Measurements from ENCODE around the gene HOXB8. TPM values are rescaled to one million over a fixed set of nuclear protein-coding genes. Genes with fewer than 3 reads are reported as not detected.

HOXB8 gene
- total and polyA plus RNA-seq, 2 experiments from 2014 or later, result not detected

GRCh38 chr17:48655913-48656312, 40.8 kb upstream of the HOXB8 start:
- H3K27me3 Mint-ChIP-seq (ENCODE audit: insufficient read depth, low read depth, poor library complexity), result peaks cover 19% of the 10 kb centered on the region

More at GRCh38 chr17:48655913-48656312, 40.8 kb upstream of the HOXB8 start:
- H3K27ac Mint-ChIP-seq, result no peak overlapping the region
- 0 out of 3 replicates have a peak, but pooled peaks cover 5% of the 10 kb centered on the region for H3K9me3 Mint-ChIP-seq
- H3K27me3 ChIP-seq (ENCODE audit: insufficient read depth), result peaks cover 51% of the 10 kb centered on the region
- H3K4me2 ChIP-seq, result no peak overlapping the region
- no peak overlapping the region for H2AFZ ChIP-seq
- DNase-seq (ENCODE audit: low spot score) (no peak), ATAC-seq (no peak)
- H4K20me1 ChIP-seq (replicated peaks; ENCODE audit: insufficient read depth), result no peaks in the 10 kb centered on the region; the same call in 1 of the 2 replicates
- TF ChIP-seq POLR2AphosphoS5 (IDR thresholded peaks at IDR 0.05; ENCODE audit: low read depth) (no peak), ZNF462 (CRISPR knock-in tag; IDR thresholded peaks at IDR 0.05) (no peak), STAT1 (IDR thresholded peaks at IDR 0.05; ENCODE audit: unreplicated experiment) (no peak), CREB1 (CRISPR knock-in tag; IDR thresholded peaks at IDR 0.05; ENCODE audit: low read depth) (no peak), CTCF (conservative IDR thresholded peaks at IDR 0.05; ENCODE audit: low read depth in 2 of 2) (no peak), JUNB (IDR thresholded peaks at IDR 0.05; ENCODE audit: unreplicated experiment) (no peak), EZH2 (IDR thresholded peaks at IDR 0.05; ENCODE audit: low read depth, unreplicated experiment) (no peak), REST (IDR thresholded peaks at IDR 0.05; ENCODE audit: unreplicated experiment) (no peak)
- no peaks in the 10 kb centered on the region for H3K4me1 ChIP-seq (ENCODE audit: insufficient read depth)
- no peaks in the 10 kb centered on the region for H3K4me1 Mint-ChIP-seq
- H3F3A ChIP-seq (replicated peaks; ENCODE audit: low read depth), result no peaks in the 10 kb centered on the region
- no peak overlapping the region for H3K27ac ChIP-seq (ENCODE audit: low read depth)
- H3K36me3 ChIP-seq (ENCODE audit: insufficient read depth), result no peaks in the 10 kb centered on the region
- H3K79me2 ChIP-seq (replicated peaks; ENCODE audit: insufficient read depth), result no peaks in the 10 kb centered on the region
- no peaks in the 10 kb centered on the region for H3K36me3 Mint-ChIP-seq (ENCODE audit: low read depth)
- H3K4me3 Mint-ChIP-seq, result no peak overlapping the region
- no peaks in the 10 kb centered on the region for H3K9me2 ChIP-seq (ENCODE audit: insufficient read depth)
- H3K4me3 ChIP-seq, result no peak overlapping the region
